Astrocyte (in vitro differentiated cells and primary cell): ENCODE results near the gene MCF2L.

ENCODE experiments used
- EZH2 ChIP-seq: IDR thresholded peaks from 2 replicates; pipeline ENCODE4 v1.6.1; 2012; ENCODE audit warnings: mild to moderate bottlenecking, low read length, inconsistent platforms; ENCODE audit not compliant: insufficient read depth
- TF ChIP-seq, protein P1 (sequence below): IDR thresholded peaks from 2 replicates; pipeline ENCODE4 v1.5.1; 2011; ENCODE audit warnings: low read depth, mild to moderate bottlenecking, inconsistent platforms, low read length, moderate library complexity; ENCODE audit not compliant: insufficient read depth

DNA sequence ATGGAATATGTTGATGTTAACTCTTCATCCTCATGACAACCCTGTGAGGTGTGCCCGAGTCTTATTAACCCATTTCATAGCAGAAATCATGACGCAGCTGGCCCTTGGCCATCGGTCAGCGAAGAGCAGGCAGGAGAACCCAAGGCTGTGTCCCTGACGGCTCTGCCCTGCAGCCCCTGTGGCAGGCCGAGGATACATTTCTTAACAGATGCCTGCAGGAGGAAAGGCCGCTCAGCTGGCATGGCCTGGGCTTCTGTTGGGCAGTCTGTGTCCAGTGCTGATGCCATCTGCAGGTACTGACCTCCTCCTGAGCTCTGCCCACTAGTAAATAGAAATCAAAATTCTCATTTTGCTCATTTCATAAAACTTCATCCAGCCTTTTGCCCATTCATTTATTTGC lies 35.4 kb upstream of the MCF2L start:
- TF ChIP-seq, protein P1, sequence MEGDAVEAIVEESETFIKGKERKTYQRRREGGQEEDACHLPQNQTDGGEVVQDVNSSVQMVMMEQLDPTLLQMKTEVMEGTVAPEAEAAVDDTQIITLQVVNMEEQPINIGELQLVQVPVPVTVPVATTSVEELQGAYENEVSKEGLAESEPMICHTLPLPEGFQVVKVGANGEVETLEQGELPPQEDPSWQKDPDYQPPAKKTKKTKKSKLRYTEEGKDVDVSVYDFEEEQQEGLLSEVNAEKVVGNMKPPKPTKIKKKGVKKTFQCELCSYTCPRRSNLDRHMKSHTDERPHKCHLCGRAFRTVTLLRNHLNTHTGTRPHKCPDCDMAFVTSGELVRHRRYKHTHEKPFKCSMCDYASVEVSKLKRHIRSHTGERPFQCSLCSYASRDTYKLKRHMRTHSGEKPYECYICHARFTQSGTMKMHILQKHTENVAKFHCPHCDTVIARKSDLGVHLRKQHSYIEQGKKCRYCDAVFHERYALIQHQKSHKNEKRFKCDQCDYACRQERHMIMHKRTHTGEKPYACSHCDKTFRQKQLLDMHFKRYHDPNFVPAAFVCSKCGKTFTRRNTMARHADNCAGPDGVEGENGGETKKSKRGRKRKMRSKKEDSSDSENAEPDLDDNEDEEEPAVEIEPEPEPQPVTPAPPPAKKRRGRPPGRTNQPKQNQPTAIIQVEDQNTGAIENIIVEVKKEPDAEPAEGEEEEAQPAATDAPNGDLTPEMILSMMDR: no peak
- no peak for TF ChIP-seq EZH2
